Choroid plexus epithelial cell (primary cell): ENCODE data around the gene ZNF408.
A peak's percentile ranks its signal among the peaks of the same experiment; 100 is the strongest.

Experiments
- DNase-seq: peaks from one replicate; pipeline ENCODE4 v3.0.0-alpha.2; 2010; ENCODE audit warnings: low read depth
- H3K4me3 ChIP-seq: 2 replicates; pipeline ENCODE4 v1.5.1; 2011; ENCODE audit warnings: low read depth, mild to moderate bottlenecking, control low read depth, low read length, moderate library complexity
- TF ChIP-seq, protein P1 (sequence below): conservative IDR thresholded peaks from 2 replicates; pipeline ENCODE4 v1.5.1; 2011; ENCODE audit warnings: low read depth, mild to moderate bottlenecking, control low read depth, inconsistent platforms, low read length, moderate library complexity

ZNF408 gene

DNA sequence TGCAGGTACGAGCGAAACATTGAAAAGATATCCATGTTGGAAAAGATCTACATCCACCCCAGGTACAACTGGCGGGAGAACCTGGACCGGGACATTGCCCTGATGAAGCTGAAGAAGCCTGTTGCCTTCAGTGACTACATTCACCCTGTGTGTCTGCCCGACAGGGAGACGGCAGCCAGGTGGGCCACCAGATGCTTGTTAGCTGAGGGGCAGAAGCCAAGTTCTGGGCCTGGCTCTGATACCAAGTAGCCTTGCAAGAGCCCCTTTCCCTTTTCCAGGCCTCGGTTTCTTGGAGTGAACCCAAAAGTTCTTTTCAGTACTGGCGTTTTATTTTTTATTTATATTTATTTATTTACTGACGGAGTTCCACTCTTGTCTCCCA lies 27.8 kb downstream of the ZNF408 start:
- DNase-seq, result no peak
- H3K4me3 ChIP-seq, result no peak overlapping the region
- TF ChIP-seq, protein P1, sequence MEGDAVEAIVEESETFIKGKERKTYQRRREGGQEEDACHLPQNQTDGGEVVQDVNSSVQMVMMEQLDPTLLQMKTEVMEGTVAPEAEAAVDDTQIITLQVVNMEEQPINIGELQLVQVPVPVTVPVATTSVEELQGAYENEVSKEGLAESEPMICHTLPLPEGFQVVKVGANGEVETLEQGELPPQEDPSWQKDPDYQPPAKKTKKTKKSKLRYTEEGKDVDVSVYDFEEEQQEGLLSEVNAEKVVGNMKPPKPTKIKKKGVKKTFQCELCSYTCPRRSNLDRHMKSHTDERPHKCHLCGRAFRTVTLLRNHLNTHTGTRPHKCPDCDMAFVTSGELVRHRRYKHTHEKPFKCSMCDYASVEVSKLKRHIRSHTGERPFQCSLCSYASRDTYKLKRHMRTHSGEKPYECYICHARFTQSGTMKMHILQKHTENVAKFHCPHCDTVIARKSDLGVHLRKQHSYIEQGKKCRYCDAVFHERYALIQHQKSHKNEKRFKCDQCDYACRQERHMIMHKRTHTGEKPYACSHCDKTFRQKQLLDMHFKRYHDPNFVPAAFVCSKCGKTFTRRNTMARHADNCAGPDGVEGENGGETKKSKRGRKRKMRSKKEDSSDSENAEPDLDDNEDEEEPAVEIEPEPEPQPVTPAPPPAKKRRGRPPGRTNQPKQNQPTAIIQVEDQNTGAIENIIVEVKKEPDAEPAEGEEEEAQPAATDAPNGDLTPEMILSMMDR, result no peak

DNA sequence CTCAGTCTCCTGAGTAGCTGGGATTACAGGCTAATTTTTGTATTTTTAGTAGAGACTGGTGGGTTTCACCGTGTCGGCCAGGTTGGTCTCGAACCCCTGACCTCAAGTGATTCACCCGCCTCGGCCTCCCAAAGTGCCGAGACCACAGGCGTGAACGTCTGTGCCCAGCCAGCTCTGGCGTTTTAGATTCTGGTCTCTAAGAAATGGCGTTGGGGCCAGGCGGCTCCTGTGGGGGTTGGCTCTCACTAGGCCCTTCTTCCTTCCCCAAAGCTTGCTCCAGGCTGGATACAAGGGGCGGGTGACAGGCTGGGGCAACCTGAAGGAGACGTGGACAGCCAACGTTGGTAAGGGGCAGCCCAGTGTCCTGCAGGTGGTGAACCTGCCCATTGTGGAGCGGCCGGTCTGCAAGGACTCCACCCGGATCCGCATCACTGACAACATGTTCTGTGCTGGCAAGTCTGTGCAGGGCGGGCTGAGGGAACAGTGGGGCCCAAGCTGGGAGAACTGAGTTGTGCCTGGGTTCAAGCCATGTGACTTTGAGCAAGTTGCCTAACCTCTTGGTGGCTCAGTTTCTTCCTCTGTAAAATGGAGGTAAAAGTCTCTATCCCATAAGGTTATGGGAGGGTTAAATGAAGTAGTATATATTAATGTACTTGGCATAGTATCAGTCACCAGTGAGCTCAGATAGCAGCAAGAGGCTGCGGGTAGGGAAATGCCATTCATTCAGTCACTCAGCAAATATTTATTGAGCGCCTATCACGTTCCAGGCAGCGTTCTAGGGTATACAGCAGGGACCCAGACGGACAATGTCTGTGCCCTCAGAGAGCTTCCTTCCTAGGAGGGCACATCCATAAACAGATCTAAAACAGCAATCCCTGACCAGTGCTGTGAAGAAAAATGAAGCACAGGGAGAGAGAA lies 28.5 kb downstream of the ZNF408 start:
- H3K4me3 ChIP-seq, result no peak overlapping the region
- TF ChIP-seq, protein P1, result no peak
- peak; percentile 33 for DNase-seq

DNA sequence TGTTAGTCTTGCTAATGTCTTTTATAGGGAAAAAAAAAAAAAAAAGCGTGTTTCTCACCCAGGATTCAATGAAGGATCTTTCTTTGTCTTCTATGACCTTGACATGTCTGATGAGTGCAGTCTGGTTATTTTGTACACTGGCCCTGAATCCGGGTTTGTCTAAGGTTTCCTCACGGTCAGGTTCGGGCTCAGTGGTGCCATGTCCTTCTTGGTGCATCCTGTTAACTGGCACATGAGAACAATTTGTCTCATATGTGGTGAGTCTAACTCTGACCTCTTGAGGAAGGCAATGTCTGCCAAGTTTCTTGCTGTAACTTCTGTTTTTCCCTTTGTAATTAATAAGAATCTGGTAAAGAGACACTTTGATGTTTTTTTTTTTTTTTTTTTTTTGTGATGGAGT lies 30.7 kb downstream of the ZNF408 start:
- no peak for DNase-seq
- H3K4me3 ChIP-seq, result no peak overlapping the region
- TF ChIP-seq, protein P1, result no peak

DNA sequence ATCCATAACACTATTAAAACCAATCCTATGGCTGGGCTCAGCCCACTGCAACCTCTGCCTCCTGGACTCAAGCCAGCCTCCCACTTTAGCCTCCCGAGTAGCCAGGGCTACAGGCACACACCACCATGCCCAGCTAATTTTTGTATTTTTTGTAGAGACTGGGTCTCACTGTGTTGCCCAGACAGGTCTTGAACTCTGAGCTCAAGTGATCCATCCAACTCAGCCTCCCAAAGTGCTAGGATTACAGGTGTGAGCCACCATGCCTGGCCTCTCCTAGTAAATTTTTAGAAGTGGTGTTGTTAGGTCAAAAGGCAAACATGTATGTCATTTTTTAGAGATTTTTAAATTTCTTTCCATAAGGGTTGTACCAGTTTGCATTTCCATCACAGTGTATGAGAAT lies 32.4 kb downstream of the ZNF408 start:
- TF ChIP-seq, protein P1, result no peak
- no peak overlapping the region for H3K4me3 ChIP-seq
- no peak for DNase-seq

DNA sequence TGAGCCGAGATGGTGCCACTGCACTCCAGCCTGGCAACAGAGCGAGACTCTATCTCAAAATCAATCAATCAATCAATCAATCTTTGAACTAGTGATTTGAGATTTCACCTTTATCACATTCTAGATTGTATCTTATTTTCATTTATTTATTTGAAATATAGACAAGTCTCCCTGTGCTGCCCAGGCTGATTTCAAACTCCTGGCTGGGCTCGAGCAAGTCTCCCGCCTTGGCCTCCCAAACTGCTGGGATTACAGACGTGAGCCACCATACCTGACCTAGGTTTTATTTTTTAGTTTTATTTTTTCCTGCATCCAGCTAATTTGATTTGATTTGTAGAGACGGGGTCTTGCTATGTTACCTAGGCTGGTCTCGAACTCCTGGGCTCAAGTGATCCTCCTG lies 35.3 kb downstream of the ZNF408 start:
- TF ChIP-seq, protein P1, result no peak
- DNase-seq, result no peak
- no peak overlapping the region for H3K4me3 ChIP-seq

DNA sequence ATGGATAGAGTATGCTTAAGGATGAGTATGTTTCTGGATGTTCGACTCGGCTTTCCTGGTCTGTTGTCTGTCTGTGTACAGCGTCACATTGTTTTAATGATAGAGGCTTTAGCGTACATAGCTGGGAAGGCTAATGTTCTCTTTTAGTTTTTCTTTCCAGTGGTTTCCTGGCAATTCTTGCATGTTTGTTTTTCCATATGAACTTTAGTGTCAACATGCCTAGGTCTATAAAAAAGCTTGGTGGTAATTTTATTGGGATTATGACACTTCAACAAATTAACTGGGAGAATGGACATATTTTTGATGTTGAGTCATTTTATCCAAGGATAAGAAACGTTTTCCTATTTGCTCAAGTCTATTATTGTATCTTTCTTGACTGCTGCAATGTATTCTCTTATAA lies 35.8 kb downstream of the ZNF408 start:
- no peak for DNase-seq
- TF ChIP-seq, protein P1, result no peak
- no peak overlapping the region for H3K4me3 ChIP-seq

DNA sequence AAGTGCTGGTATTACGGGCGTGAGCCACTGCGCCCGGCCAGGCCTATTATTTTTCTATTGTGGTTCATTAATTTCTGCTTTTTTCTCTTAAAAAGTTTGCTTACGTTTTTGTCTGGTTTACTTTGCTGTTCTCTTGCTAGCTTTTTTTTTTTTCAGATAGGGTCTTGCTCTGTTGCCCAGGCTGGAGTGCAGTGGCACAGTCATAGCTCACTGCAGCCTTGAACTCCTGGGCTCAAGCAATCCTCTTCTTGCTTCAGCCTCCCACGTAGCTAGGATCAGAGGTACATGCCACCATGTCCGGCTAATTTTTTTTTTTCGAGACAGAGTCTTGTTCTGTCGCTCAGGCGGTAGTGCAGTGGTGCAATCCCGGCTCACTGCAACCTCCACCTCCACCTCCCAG lies 36.9 kb downstream of the ZNF408 start:
- TF ChIP-seq, protein P1, result no peak
- H3K4me3 ChIP-seq, result no peak overlapping the region
- no peak for DNase-seq
